GM12865 (cell line): ENCODE data around the gene ZMYND15.
"Not testable (repeated sequence)": the region's sequence is repeated elsewhere in the genome, so short reads cannot be mapped to it uniquely, and the experiment has no call there.

ENCODE experiments used
- DNase-seq: peaks from one replicate; pipeline ENCODE4 v3.0.0; 2010; ENCODE audit warnings: low read depth
- H3K4me3 ChIP-seq: 2 replicates; pipeline ENCODE4 v1.5.1; 2011; ENCODE audit warnings: mild to moderate bottlenecking, low read depth, low read length, control low read depth
- TF ChIP-seq, protein P1 (sequence below): IDR thresholded peaks from 2 replicates; pipeline ENCODE4 v1.5.1; 2011; ENCODE audit warnings: low read length, control low read depth, low read depth, inconsistent platforms; ENCODE audit not compliant: insufficient read depth; ENCODE audit errors: missing control alignments

Gene ZMYND15

GRCh38 chr17:4701116-4701515, 38.5 kb upstream of the ZMYND15 start:
- DNase-seq, result no peak

GRCh38 chr17:4703330-4703691, 36.3 kb upstream of the ZMYND15 start:
- TF ChIP-seq, protein P1, sequence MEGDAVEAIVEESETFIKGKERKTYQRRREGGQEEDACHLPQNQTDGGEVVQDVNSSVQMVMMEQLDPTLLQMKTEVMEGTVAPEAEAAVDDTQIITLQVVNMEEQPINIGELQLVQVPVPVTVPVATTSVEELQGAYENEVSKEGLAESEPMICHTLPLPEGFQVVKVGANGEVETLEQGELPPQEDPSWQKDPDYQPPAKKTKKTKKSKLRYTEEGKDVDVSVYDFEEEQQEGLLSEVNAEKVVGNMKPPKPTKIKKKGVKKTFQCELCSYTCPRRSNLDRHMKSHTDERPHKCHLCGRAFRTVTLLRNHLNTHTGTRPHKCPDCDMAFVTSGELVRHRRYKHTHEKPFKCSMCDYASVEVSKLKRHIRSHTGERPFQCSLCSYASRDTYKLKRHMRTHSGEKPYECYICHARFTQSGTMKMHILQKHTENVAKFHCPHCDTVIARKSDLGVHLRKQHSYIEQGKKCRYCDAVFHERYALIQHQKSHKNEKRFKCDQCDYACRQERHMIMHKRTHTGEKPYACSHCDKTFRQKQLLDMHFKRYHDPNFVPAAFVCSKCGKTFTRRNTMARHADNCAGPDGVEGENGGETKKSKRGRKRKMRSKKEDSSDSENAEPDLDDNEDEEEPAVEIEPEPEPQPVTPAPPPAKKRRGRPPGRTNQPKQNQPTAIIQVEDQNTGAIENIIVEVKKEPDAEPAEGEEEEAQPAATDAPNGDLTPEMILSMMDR, result no peak
- peak overlapping the region; percentile 86 for H3K4me3 ChIP-seq

More at GRCh38 chr17:4701116-4701515, 38.5 kb upstream of the ZMYND15 start:
- TF ChIP-seq, protein P1, result no peak
- no peak overlapping the region for H3K4me3 ChIP-seq

DNA sequence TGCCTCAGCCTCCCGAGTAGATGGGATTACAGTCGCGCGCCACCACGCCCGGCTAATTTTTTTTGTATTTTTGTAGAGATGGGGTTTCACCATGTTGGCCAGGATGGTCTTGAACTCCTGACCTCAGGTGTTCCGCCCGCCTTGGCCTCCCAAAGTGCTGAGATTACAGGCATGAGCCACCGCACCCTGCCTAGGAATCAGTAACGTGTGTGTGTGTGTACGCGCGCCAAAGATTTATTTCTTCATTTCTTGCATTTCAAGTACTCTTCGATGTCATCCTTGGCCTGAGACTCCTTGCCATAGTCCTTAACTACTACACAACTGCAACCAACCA, 35.1 kb upstream of the ZMYND15 start:
- peak overlapping the region; percentile 86 for H3K4me3 ChIP-seq
- not testable (repeated sequence) for DNase-seq

More at GRCh38 chr17:4703330-4703691, 36.3 kb upstream of the ZMYND15 start:
- no peak for DNase-seq

- peak overlapping the region; percentile 86; the same call in 1 of the 2 replicates for H3K4me3 ChIP-seq
- no peak for DNase-seq
- TF ChIP-seq, protein P1, result no peak
Observed at GRCh38 chr17:4704991-4705390, 34.6 kb upstream of the ZMYND15 start.

- H3K4me3 ChIP-seq, result no peak overlapping the region
- TF ChIP-seq, protein P1, result no peak
- DNase-seq, result no peak
Observed at GRCh38 chr17:4706121-4706520, 33.5 kb upstream of the ZMYND15 start.

- TF ChIP-seq, protein P1, result no peak
- no peak overlapping the region for H3K4me3 ChIP-seq
- peak; percentile 42 for DNase-seq
Observed at GRCh38 chr17:4708436-4708835, 31.2 kb upstream of the ZMYND15 start.

- DNase-seq, result peak; percentile 99
- peak within 1 kb of the TSS; percentile 75 for H3K4me3 ChIP-seq
- TF ChIP-seq, protein P1, result peak; percentile 71
Observed at GRCh38 chr17:4709794-4710692, 29.6 kb upstream of the ZMYND15 start, which contains the start of gene ARRB2. Gene ARRB2 (plus strand): TSS chr17:4710632. CDS start chr17:4710722, 90 bp downstream.
